HCT116 (cell line): ENCODE data around the gene CCR5AS.

Source experiments
- ATAC-seq: fragments of 200-7000 bp; cut with Tn5 transposase; 2 replicates; pipeline ENCODE4 v1.9.1; 2020; ENCODE audit warnings: mild to moderate bottlenecking, moderate library complexity
- BruUV-seq: library from RNA; stranded (reverse); fragments of 400-500 nt; replicated peaks from 2 replicates; lab custom pipeline; 2021; lab: Mats Ljungman, UMichigan
- CTCF ChIA-PET: fragments of 300-600 bp; sonication (Branson Sonifier 250); formaldehyde crosslinking; loops from one replicate; lab custom pipeline; 2021; ENCODE audit warnings: antibody characterized with exemption; lab: Charles Lee
- POLR2A ChIA-PET: fragments of 300-600, 350-600 bp; sonication (Branson Sonifier 250); formaldehyde crosslinking; loops from one replicate; lab custom pipeline; 2021; ENCODE audit warnings: antibody characterized with exemption; lab: Charles Lee
- RAD21 ChIA-PET, 2 experiments: fragments of 300-600 bp; sonication (Branson Sonifier 250); formaldehyde crosslinking; loops; one replicate each; lab custom pipeline; 2023; ENCODE audit warnings: low total read pairs in 2 of 2; ENCODE audit not compliant: uncharacterized antibody in 2 of 2, unreplicated experiment in 2 of 2, low non-redundant PET in 1 of 2; lab: Charles Lee
- DNase-seq: peaks from one replicate; pipeline ENCODE4 v3.0.0-alpha.2; 2010; ENCODE audit warnings: low read depth, low spot score
- H2AFZ ChIP-seq: fragments of 200-600 bp; shearing (Covaris generic), sonication (generic); 2 replicates; pipeline ENCODE4 v1.6.1; 2017; ENCODE audit warnings: low read depth, mixed run types, mixed read lengths, antibody characterized with exemption, low read length; ENCODE audit not compliant: poor library complexity, severe bottlenecking
- H3K27ac ChIP-seq: 2 replicates; pipeline ENCODE4 v1.5.1; 2012; ENCODE audit warnings: low read depth, low read length
- H3K27me3 ChIP-seq: fragments of 200-600 bp; sonication (generic); 2 replicates; pipeline ENCODE4 v1.6.1; 2016; ENCODE audit warnings: mixed run types, low read length, mixed read lengths; ENCODE audit not compliant: insufficient read depth
- H3K36me3 ChIP-seq, 2 experiments: fragments of 200-500 bp in 1 of 2; fragments of 200-600 bp in 1 of 2; sonication (Bioruptor generic) in 1 of 2; sonication (generic) in 1 of 2; 2 replicates each; pipeline versions ENCODE4 v1.5.1 to v1.6.1; 2014 to 2016; ENCODE audit warnings: low read length in 2 of 2, inconsistent platforms in 1 of 2, mixed read lengths in 1 of 2, mixed run types in 1 of 2; ENCODE audit not compliant: insufficient read depth in 2 of 2, control insufficient read depth in 1 of 2
- H3K4me1 ChIP-seq, 2 experiments: fragments of 200-600 bp in 1 of 2; sonication (generic) in 1 of 2; 2 replicates each; pipeline versions ENCODE4 v1.5.1 to v1.6.1; 2012 to 2017; ENCODE audit warnings: low read length in 2 of 2, inconsistent platforms in 1 of 2, mild to moderate bottlenecking in 1 of 2, mixed read lengths in 1 of 2, mixed run types in 1 of 2, moderate library complexity in 1 of 2; ENCODE audit not compliant: insufficient read depth in 2 of 2, control insufficient read depth in 1 of 2
- H3K4me2 ChIP-seq: fragments of 200-600 bp; sonication (generic); 2 replicates; pipeline ENCODE4 v1.6.1; 2017; ENCODE audit warnings: mixed run types, low read length, mixed read lengths
- H3K4me3 ChIP-seq, 2 experiments: fragments of 200-600 bp in 1 of 2; sonication (generic) in 1 of 2; replicated peaks in 1 of 2; 2 replicates each; pipeline ENCODE4 v1.5.1; 2011 to 2016; ENCODE audit warnings: low read length in 2 of 2, control low read depth in 1 of 2, low read depth in 1 of 2, mild to moderate bottlenecking in 1 of 2, mixed read lengths in 1 of 2, mixed run types in 1 of 2
- H3K79me2 ChIP-seq: fragments of 200-600 bp; sonication (generic); 2 replicates; pipeline ENCODE4 v1.6.1; 2017; ENCODE audit warnings: mild to moderate bottlenecking, mixed run types, low read length, moderate library complexity, mixed read lengths; ENCODE audit not compliant: insufficient read depth
- H3K9ac ChIP-seq: fragments of 200-600 bp; sonication (generic); 2 replicates; pipeline ENCODE4 v1.6.1; 2016; ENCODE audit warnings: low read length, mixed read lengths
- H3K9me2 ChIP-seq: fragments of 200-600 bp; sonication (generic), shearing (Covaris generic); 2 replicates; pipeline ENCODE4 v1.6.1; 2017; ENCODE audit warnings: mixed run types, mild to moderate bottlenecking, moderate library complexity; ENCODE audit not compliant: insufficient read depth
- H3K9me3 ChIP-seq, 2 experiments: fragments of 200-500 bp in 1 of 2; fragments of 200-600 bp in 1 of 2; sonication (Bioruptor generic) in 1 of 2; sonication (generic) in 1 of 2; 2 replicates each; pipeline ENCODE4 v1.6.1; 2014 to 2017; ENCODE audit warnings: low read length in 2 of 2, mixed read lengths in 2 of 2, inconsistent platforms in 1 of 2, low read depth in 1 of 2, mild to moderate bottlenecking in 1 of 2, mixed run types in 1 of 2, moderate library complexity in 1 of 2; ENCODE audit not compliant: control insufficient read depth in 1 of 2, insufficient read depth in 1 of 2
- H4K20me1 ChIP-seq: fragments of 200-600 bp; sonication (generic), shearing (Covaris generic); 2 replicates; pipeline ENCODE4 v1.6.1; 2017; ENCODE audit warnings: mixed run types, mild to moderate bottlenecking, moderate library complexity; ENCODE audit not compliant: insufficient read depth
- CBX3 ChIP-seq: IDR thresholded peaks from 2 replicates; pipeline ENCODE4 v1.6.1; 2012; ENCODE audit warnings: low read depth
- ELF1 ChIP-seq: IDR thresholded peaks from 2 replicates; pipeline ENCODE4 v1.6.1; 2012; ENCODE audit warnings: low read depth, borderline replicate concordance
- RAD21 ChIP-seq: IDR thresholded peaks from 2 replicates; pipeline ENCODE4 v1.6.1; 2012; ENCODE audit warnings: low read depth, mild to moderate bottlenecking
- SIN3A ChIP-seq: IDR thresholded peaks from 2 replicates; pipeline ENCODE4 v1.6.1; 2012; ENCODE audit warnings: low read depth
- ZFX ChIP-seq: fragments of 450-650 bp; IDR thresholded peaks from 2 replicates; pipeline ENCODE4 v1.6.1; 2017
- intact Hi-C: fragments of 100-400 bp; cut with micrococcal nuclease; formaldehyde crosslinking; loops from 2 replicates; pipeline ENCODE4 v1.10.0; 2022
- TF ChIP-seq, protein P1 (sequence below): IDR thresholded peaks from 2 replicates; pipeline ENCODE4 v1.6.1; 2012; ENCODE audit warnings: low read depth
- TF ChIP-seq, protein P2 (sequence below): IDR thresholded peaks from 2 replicates; pipeline ENCODE4 v1.6.1; 2011; ENCODE audit warnings: mild to moderate bottlenecking, low read length, moderate library complexity; ENCODE audit not compliant: insufficient replicate concordance; ENCODE audit errors: extremely low read depth
- TF ChIP-seq, protein P3 (sequence below), 3 experiments: fragments of 200-600 bp in 1 of 3; sonication (generic) in 1 of 3; IDR thresholded peaks in 2 of 3; conservative IDR thresholded peaks in 1 of 3; 2 replicates each; pipeline ENCODE4 v1.5.1; 2012 to 2017; ENCODE audit warnings: low read depth in 2 of 3, low read length in 2 of 3, antibody characterized with exemption in 1 of 3, borderline replicate concordance in 1 of 3, control low read depth in 1 of 3, mild to moderate bottlenecking in 1 of 3, mixed read lengths in 1 of 3, mixed run types in 1 of 3, moderate library complexity in 1 of 3; ENCODE audit not compliant: insufficient read depth in 1 of 3

CCR5AS gene

DNA sequence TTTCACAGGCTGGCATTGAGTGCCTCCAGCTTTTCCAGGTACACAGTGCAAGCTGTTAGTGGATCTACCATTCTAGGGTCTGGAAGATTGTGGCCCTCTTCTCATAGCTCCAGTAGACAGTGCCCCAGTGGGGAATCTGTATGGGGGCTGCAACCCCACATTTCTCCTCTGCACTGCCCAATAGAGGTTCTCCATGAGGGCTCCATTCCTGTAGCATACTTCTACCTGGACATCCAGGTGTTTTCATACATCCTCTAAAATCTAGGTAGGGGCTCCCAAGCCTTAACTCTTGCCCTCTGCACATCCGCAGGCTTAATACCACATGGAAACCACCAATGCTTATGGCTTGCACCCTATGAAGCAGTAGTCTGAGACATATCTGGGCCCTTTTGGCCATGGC lies 68.0 kb downstream of the CCR5AS start:
- ChIA-PET CTCF (no interaction called here), RAD21 (no interaction called here), POLR2A (no interaction called here)
- intact Hi-C loops, result no loop called here
- Histone ChIP-seq H4K20me1 (no peaks in the 10 kb centered on the region), H2AFZ (no peak overlapping the region), H3K27me3 (no peaks in the 10 kb centered on the region), H3K4me1 (no peaks in the 10 kb centered on the region), H3K36me3 (no peaks in the 10 kb centered on the region), H3K9me2 (no peaks in the 10 kb centered on the region), H3K9me3 (peaks cover 0 to 6% of the 10 kb centered on the region in 2 experiments; a peak in 2 of 4 replicates), H3K79me2 (no peaks in the 10 kb centered on the region), H3K4me3 (no peak overlapping the region), H3K27ac (no peak overlapping the region), H3K9ac (no peak overlapping the region), H3K4me2 (no peak overlapping the region)
- TF ChIP-seq RAD21, result no peak
- TF ChIP-seq CBX3, result no peak
- TF ChIP-seq, protein P1, sequence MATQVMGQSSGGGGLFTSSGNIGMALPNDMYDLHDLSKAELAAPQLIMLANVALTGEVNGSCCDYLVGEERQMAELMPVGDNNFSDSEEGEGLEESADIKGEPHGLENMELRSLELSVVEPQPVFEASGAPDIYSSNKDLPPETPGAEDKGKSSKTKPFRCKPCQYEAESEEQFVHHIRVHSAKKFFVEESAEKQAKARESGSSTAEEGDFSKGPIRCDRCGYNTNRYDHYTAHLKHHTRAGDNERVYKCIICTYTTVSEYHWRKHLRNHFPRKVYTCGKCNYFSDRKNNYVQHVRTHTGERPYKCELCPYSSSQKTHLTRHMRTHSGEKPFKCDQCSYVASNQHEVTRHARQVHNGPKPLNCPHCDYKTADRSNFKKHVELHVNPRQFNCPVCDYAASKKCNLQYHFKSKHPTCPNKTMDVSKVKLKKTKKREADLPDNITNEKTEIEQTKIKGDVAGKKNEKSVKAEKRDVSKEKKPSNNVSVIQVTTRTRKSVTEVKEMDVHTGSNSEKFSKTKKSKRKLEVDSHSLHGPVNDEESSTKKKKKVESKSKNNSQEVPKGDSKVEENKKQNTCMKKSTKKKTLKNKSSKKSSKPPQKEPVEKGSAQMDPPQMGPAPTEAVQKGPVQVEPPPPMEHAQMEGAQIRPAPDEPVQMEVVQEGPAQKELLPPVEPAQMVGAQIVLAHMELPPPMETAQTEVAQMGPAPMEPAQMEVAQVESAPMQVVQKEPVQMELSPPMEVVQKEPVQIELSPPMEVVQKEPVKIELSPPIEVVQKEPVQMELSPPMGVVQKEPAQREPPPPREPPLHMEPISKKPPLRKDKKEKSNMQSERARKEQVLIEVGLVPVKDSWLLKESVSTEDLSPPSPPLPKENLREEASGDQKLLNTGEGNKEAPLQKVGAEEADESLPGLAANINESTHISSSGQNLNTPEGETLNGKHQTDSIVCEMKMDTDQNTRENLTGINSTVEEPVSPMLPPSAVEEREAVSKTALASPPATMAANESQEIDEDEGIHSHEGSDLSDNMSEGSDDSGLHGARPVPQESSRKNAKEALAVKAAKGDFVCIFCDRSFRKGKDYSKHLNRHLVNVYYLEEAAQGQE, result no peak
- no peak for TF ChIP-seq ELF1
- TF ChIP-seq, protein P2, sequence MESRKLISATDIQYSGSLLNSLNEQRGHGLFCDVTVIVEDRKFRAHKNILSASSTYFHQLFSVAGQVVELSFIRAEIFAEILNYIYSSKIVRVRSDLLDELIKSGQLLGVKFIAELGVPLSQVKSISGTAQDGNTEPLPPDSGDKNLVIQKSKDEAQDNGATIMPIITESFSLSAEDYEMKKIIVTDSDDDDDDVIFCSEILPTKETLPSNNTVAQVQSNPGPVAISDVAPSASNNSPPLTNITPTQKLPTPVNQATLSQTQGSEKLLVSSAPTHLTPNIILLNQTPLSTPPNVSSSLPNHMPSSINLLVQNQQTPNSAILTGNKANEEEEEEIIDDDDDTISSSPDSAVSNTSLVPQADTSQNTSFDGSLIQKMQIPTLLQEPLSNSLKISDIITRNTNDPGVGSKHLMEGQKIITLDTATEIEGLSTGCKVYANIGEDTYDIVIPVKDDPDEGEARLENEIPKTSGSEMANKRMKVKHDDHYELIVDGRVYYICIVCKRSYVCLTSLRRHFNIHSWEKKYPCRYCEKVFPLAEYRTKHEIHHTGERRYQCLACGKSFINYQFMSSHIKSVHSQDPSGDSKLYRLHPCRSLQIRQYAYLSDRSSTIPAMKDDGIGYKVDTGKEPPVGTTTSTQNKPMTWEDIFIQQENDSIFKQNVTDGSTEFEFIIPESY, result no peak
- TF ChIP-seq, protein P3, sequence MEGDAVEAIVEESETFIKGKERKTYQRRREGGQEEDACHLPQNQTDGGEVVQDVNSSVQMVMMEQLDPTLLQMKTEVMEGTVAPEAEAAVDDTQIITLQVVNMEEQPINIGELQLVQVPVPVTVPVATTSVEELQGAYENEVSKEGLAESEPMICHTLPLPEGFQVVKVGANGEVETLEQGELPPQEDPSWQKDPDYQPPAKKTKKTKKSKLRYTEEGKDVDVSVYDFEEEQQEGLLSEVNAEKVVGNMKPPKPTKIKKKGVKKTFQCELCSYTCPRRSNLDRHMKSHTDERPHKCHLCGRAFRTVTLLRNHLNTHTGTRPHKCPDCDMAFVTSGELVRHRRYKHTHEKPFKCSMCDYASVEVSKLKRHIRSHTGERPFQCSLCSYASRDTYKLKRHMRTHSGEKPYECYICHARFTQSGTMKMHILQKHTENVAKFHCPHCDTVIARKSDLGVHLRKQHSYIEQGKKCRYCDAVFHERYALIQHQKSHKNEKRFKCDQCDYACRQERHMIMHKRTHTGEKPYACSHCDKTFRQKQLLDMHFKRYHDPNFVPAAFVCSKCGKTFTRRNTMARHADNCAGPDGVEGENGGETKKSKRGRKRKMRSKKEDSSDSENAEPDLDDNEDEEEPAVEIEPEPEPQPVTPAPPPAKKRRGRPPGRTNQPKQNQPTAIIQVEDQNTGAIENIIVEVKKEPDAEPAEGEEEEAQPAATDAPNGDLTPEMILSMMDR (IDR thresholded peaks at IDR 0.05 in 2 of 3, conservative IDR thresholded peaks at IDR 0.05 in 1 of 3; ENCODE audit: borderline replicate concordance in 1 of 3, insufficient read depth in 1 of 3, low read depth in 2 of 3, low read length in 2 of 3), result no peak
- TF ChIP-seq SIN3A, result no peak
- no peak for TF ChIP-seq ZFX
- no peak for DNase-seq
- no TSS peak for BruUV-seq
- ATAC-seq, result no peak
